Stomach (tissue), 9 donors: Measurements from ENCODE around the gene ATP8B2. TPM values are rescaled to one million over a fixed set of nuclear protein-coding genes. Genes with fewer than 3 reads are reported as not detected.

Experiments used
- DNase-seq, 2 donors: peaks; one replicate each; pipeline versions ENCODE4 v3.0.0 to v3.0.0-alpha.2; 2013 to 2019
- H3K27ac ChIP-seq, 5 donors: fragments of 200-600 bp in 4 of 5; sonication (generic) in 4 of 5; one replicate each; pipeline ENCODE4 v1.5.1; 2013 to 2019; ENCODE audit warnings: mild to moderate bottlenecking in 1 of 5, moderate library complexity in 1 of 5
- H3K27me3 ChIP-seq, 3 donors: fragments of 200-600 bp; sonication (generic); one replicate each; pipeline ENCODE4 v1.5.1; 2017 to 2019; ENCODE audit warnings: mixed run types in 1 of 3
- H3K36me3 ChIP-seq, 4 donors: fragments of 200-600 bp; sonication (generic); 1 replicate in 3 of 4; 2 replicates in 1 of 4; pipeline ENCODE4 v1.5.1; 2016 to 2019
- H3K4me1 ChIP-seq, 4 donors: fragments of 200-600 bp; sonication (generic); one replicate each; pipeline ENCODE4 v1.5.1; 2016 to 2019
- H3K4me3 ChIP-seq, 4 donors: fragments of 200-600 bp; sonication (generic) in 3 of 4; one replicate each; pipeline ENCODE4 v1.5.1; 2016 to 2019; ENCODE audit warnings: mild to moderate bottlenecking in 1 of 4
- H3K9me3 ChIP-seq, 4 donors: fragments of 200-600 bp; sonication (generic); one replicate each; pipeline ENCODE4 v1.5.1; 2016 to 2019
- CTCF ChIP-seq, 7 experiments: fragments of 450-650 bp in 4 of 7; fragments of 200-600 bp in 3 of 7; sonication (generic) in 3 of 7; IDR thresholded peaks; one replicate each; pipeline ENCODE4 v1.5.1; 2016 to 2019; ENCODE audit warnings: antibody characterized with exemption in 7 of 7, control low read depth in 2 of 7, mild to moderate bottlenecking in 1 of 7
- EP300 ChIP-seq: sonication (generic); formaldehyde crosslinking; IDR thresholded peaks from one replicate; pipeline ENCODE4 v1.6.1; 2017; ENCODE audit warnings: antibody characterized with exemption
- POLR2A ChIP-seq, 4 donors: fragments of 450-650 bp; IDR thresholded peaks; one replicate each; pipeline ENCODE4 v1.6.1; 2016; ENCODE audit warnings: antibody characterized with exemption in 4 of 4, control low read depth in 2 of 4, mild to moderate bottlenecking in 1 of 4, moderate library complexity in 1 of 4
- POLR2AphosphoS5 ChIP-seq, 3 donors: sonication (generic); formaldehyde crosslinking; IDR thresholded peaks; one replicate each; pipeline ENCODE4 v1.6.1; 2016; ENCODE audit warnings: antibody characterized with exemption in 3 of 3
- WGBS, 5 donors: extraction: QIAGEN DNeasy Blood & Tissue Kit in 3 of 5; methylation state at CpG; one replicate each; pipeline versions ENCODE4 v1.1.5 to v1.1.7; 2013 to 2018; 5-methylcytosine and 5-hydroxymethylcytosine counted together
- intact Hi-C: fragments of 100-400 bp; cut with DNase I; formaldehyde crosslinking; loops from one replicate; pipeline ENCODE4 v1.15.1; 2023; ENCODE audit warnings: low total_unique reads
- polyA plus RNA-seq, 3 donors: library from polyadenylated mRNA; stranded (reverse); fragments of 200-250 nt; gene quantifications; one replicate each; pipeline ENCODE4 v1.2.3, GENCODE V29; 2013
- total RNA-seq, 5 donors: library from RNA; depleted of rRNA; stranded (reverse); fragments of >200 nt; gene quantifications; one replicate each; pipeline versions ENCODE4 v1.1.0 to v1.2.3, GENCODE V29; 2014 to 2016
- donor health status: healthy with polysubstance abuse.
- donor health status: Bipolar disorder and iron deficiency.
- donor health status: healthy.

The ATP8B2 gene
- total and polyA plus RNA-seq, 8 donors: 5.4 to 64.2 (median 40.0) TPM

- no peak overlapping the region for H3K4me3 ChIP-seq
- WGBS, 5 donors: 70 to 79% (median 75%) methylated on average over 19 to 21 of the region's 21 CpGs
- no peaks in the 10 kb centered on the region for H3K27me3 ChIP-seq
- DNase-seq: peak; percentile 47 to 48
- TF ChIP-seq POLR2AphosphoS5 (IDR thresholded peaks at IDR 0.05): no peak
- H3K27ac ChIP-seq: peak overlapping the region in 4 of 5 donors; percentile 26 to 50 (median 35)
- intact Hi-C loops: no loop called here
- H3K4me1 ChIP-seq: peaks cover 0 to 25% (median 3%) of the 10 kb centered on the region in 4 donors
- H3K9me3 ChIP-seq: no peaks in the 10 kb centered on the region
- H3K36me3 ChIP-seq: peaks cover 72 to 97% (median 95%) of the 10 kb centered on the region in 4 donors
Observed at GRCh38 chr1:154342836-154343472, 17.6 kb downstream of the ATP8B2 start.

GRCh38 chr1:154344977-154345837, 19.9 kb downstream of the ATP8B2 start:
- intact Hi-C loops: no loop called here
- H3K4me1 ChIP-seq: peaks cover 0 to 11% (median 3%) of the 10 kb centered on the region in 4 donors
- no peak for TF ChIP-seq EP300
- peak in 5 of 7 experiments; percentile 14 to 53 (median 45) for TF ChIP-seq CTCF (IDR thresholded peaks at IDR 0.05)
- no peaks in the 10 kb centered on the region for H3K27me3 ChIP-seq
- WGBS, 5 donors: 71 to 87% (median 80%) methylated on average over 12 of the region's 12 CpGs
- peak; percentile 57 to 62 for DNase-seq
- H3K36me3 ChIP-seq: peaks cover 74 to 95% (median 94%) of the 10 kb centered on the region in 4 donors
- no peak overlapping the region for H3K27ac ChIP-seq
- no peaks in the 10 kb centered on the region for H3K9me3 ChIP-seq
- H3K4me3 ChIP-seq: no peak overlapping the region

GRCh38 chr1:154346276-154346917, 21.1 kb downstream of the ATP8B2 start:
- no peak for TF ChIP-seq POLR2A (IDR thresholded peaks at IDR 0.05)
- H3K9me3 ChIP-seq: no peaks in the 10 kb centered on the region
- H3K27ac ChIP-seq: peak overlapping the region in 1 of 5 donors; percentile 46
- no peak overlapping the region for H3K4me3 ChIP-seq
- DNase-seq: no peak
- 87 to 91% (median 89%) methylated on average over 13 to 15 of the region's 15 CpGs for WGBS, 5 donors
- H3K4me1 ChIP-seq: peaks cover 0 to 20% (median 6%) of the 10 kb centered on the region in 4 donors
- peaks cover 62 to 83% (median 82%) of the 10 kb centered on the region in 4 donors for H3K36me3 ChIP-seq
- no peaks in the 10 kb centered on the region for H3K27me3 ChIP-seq
- intact Hi-C loops: no loop called here

- intact Hi-C loops: no loop called here
- DNase-seq: no peak
- H3K4me1 ChIP-seq: peaks cover 11 to 32% (median 19%) of the 10 kb centered on the region in 4 donors
- TF ChIP-seq POLR2A (IDR thresholded peaks at IDR 0.05): no peak
- no peak for TF ChIP-seq EP300
- TF ChIP-seq CTCF (IDR thresholded peaks at IDR 0.05): no peak
- TF ChIP-seq POLR2AphosphoS5 (IDR thresholded peaks at IDR 0.05): no peak
- no peaks in the 10 kb centered on the region for H3K9me3 ChIP-seq
- peaks cover 0 to 6% (median 0%) of the 10 kb centered on the region in 3 donors for H3K27me3 ChIP-seq
- H3K27ac ChIP-seq: peak overlapping the region in 1 of 5 donors; percentile 29
- H3K4me3 ChIP-seq: no peak overlapping the region
- 84 to 98% (median 91%) methylated on average over 3 of the region's 3 CpGs for WGBS, 5 donors
- H3K36me3 ChIP-seq: peaks cover 50 to 67% (median 67%) of the 10 kb centered on the region in 4 donors
Observed at GRCh38 chr1:154347961-154348360, 22.6 kb downstream of the ATP8B2 start.

GRCh38 chr1:154348429-154349076, 23.2 kb downstream of the ATP8B2 start:
- intact Hi-C loops: no loop called here
- Histone ChIP-seq H3K4me1 (peaks cover 17 to 38% (median 23%) of the 10 kb centered on the region in 4 donors), H3K4me3 (no peak overlapping the region), H3K27me3 (peaks cover 0 to 6% (median 0%) of the 10 kb centered on the region in 3 donors), H3K36me3 (peaks cover 44 to 61% (median 61%) of the 10 kb centered on the region in 4 donors), H3K9me3 (no peaks in the 10 kb centered on the region), H3K27ac (peak overlapping the region in 3 of 5 donors; percentile 16 to 29 (median 26))
- no peak for DNase-seq
- TF ChIP-seq POLR2AphosphoS5 (IDR thresholded peaks at IDR 0.05) (no peak), CTCF (IDR thresholded peaks at IDR 0.05) (no peak), POLR2A (IDR thresholded peaks at IDR 0.05) (no peak), EP300 (no peak)
- 83 to 92% (median 91%) methylated on average over 13 to 27 of the region's 27 CpGs for WGBS, 5 donors
